Osteocyte (in vitro differentiated cells): ENCODE results near the gene IMMP2L. TPM values are rescaled to one million over a fixed set of nuclear protein-coding genes. Genes with fewer than 3 reads are reported as not detected.
"Not testable (repeated sequence)": the region's sequence is repeated elsewhere in the genome, so short reads cannot be mapped to it uniquely, and the experiment has no call there.

Experiments
- DNase-seq: peaks from one replicate; pipeline ENCODE4 v3.0.0; 2021; ENCODE audit warnings: mixed read lengths; ENCODE audit not compliant: unreplicated experiment; ENCODE audit errors: extremely low spot score
- H3K27ac Mint-ChIP-seq: one replicate; pipeline ENCODE4 v1.8.0; 2021; ENCODE audit warnings: mild to moderate bottlenecking, mixed read lengths; ENCODE audit not compliant: unreplicated experiment
- H3K27me3 Mint-ChIP-seq: one replicate; pipeline ENCODE4 v1.8.0; 2021; ENCODE audit warnings: mixed read lengths; ENCODE audit not compliant: unreplicated experiment
- H3K36me3 Mint-ChIP-seq: one replicate; pipeline ENCODE4 v1.8.0; 2021; ENCODE audit warnings: mixed read lengths; ENCODE audit not compliant: unreplicated experiment
- H3K4me1 Mint-ChIP-seq: one replicate; pipeline ENCODE4 v1.8.0; 2021; ENCODE audit warnings: mixed read lengths; ENCODE audit not compliant: unreplicated experiment
- H3K4me3 Mint-ChIP-seq: one replicate; pipeline ENCODE4 v1.8.0; 2021; ENCODE audit warnings: mild to moderate bottlenecking, moderate library complexity, mixed read lengths; ENCODE audit not compliant: unreplicated experiment
- H3K9me3 Mint-ChIP-seq: one replicate; pipeline ENCODE4 v1.8.0; 2021; ENCODE audit warnings: mixed read lengths; ENCODE audit not compliant: unreplicated experiment
- CTCF ChIP-seq: fragments of 200-600 bp; sonication (generic); IDR thresholded peaks from 2 replicates; pipeline ENCODE4 v1.5.0; 2021; ENCODE audit warnings: antibody characterized with exemption, mild to moderate bottlenecking, moderate library complexity
- total RNA-seq: library from RNA; stranded (reverse); gene quantifications from 2 replicates; pipeline ENCODE4 v1.2.1, GENCODE V29; 2021

Gene IMMP2L
- total RNA-seq, 1 donor from 2014 or later, result 15.6 TPM

GRCh38 chr7:111272092-111272491 lies 290.2 kb downstream of the IMMP2L start:
- Mint-ChIP-seq H3K27ac (no peak overlapping the region), H3K4me3 (no peak overlapping the region), H3K4me1 (peaks cover 14% of the 10 kb centered on the region), H3K36me3 (no peaks in the 10 kb centered on the region), H3K27me3 (no peaks in the 10 kb centered on the region), H3K9me3 (no peaks in the 10 kb centered on the region)
- no peak for TF ChIP-seq CTCF
- no peak for DNase-seq

- not testable (repeated sequence) for H3K36me3 Mint-ChIP-seq
Measured at GRCh38 chr7:111270794-111271193, 291.5 kb downstream of the IMMP2L start.

GRCh38 chr7:111268941-111269340 lies 293.4 kb downstream of the IMMP2L start:
- Mint-ChIP-seq H3K4me3 (no peak overlapping the region), H3K27me3 (no peaks in the 10 kb centered on the region), H3K27ac (no peak overlapping the region), H3K4me1 (peaks cover 26% of the 10 kb centered on the region), H3K9me3 (no peaks in the 10 kb centered on the region), H3K36me3 (no peaks in the 10 kb centered on the region)
- TF ChIP-seq CTCF, result no peak
- no peak for DNase-seq

More at GRCh38 chr7:111270794-111271193, 291.5 kb downstream of the IMMP2L start:
- H3K27me3 Mint-ChIP-seq, H3K4me3 Mint-ChIP-seq, DNase-seq, H3K27ac Mint-ChIP-seq, H3K9me3 Mint-ChIP-seq: not testable (repeated sequence)
- H3K4me1 Mint-ChIP-seq, result peaks cover 22% of the 10 kb centered on the region

GRCh38 chr7:111266613-111267012 lies 295.7 kb downstream of the IMMP2L start:
- no peak for TF ChIP-seq CTCF
- no peaks in the 10 kb centered on the region for H3K36me3 Mint-ChIP-seq
- no peak for DNase-seq
- H3K4me1 Mint-ChIP-seq, result peaks cover 24% of the 10 kb centered on the region
- H3K9me3 Mint-ChIP-seq, result no peaks in the 10 kb centered on the region
- peak overlapping the region; percentile 55 for H3K27ac Mint-ChIP-seq
- no peaks in the 10 kb centered on the region for H3K27me3 Mint-ChIP-seq
- no peak overlapping the region for H3K4me3 Mint-ChIP-seq

- Mint-ChIP-seq H3K27ac (no peak overlapping the region), H3K9me3 (no peaks in the 10 kb centered on the region), H3K4me1 (peaks cover 32% of the 10 kb centered on the region), H3K36me3 (no peaks in the 10 kb centered on the region), H3K27me3 (no peaks in the 10 kb centered on the region), H3K4me3 (no peak overlapping the region)
- no peak for TF ChIP-seq CTCF
- DNase-seq, result no peak
Measured at GRCh38 chr7:111265394-111265793, 296.9 kb downstream of the IMMP2L start.

GRCh38 chr7:111264981-111265380 lies 297.3 kb downstream of the IMMP2L start:
- H3K4me1 Mint-ChIP-seq, result peaks cover 32% of the 10 kb centered on the region
- no peak overlapping the region for H3K27ac Mint-ChIP-seq
- no peak for TF ChIP-seq CTCF
- no peaks in the 10 kb centered on the region for H3K27me3 Mint-ChIP-seq
- H3K9me3 Mint-ChIP-seq, result no peaks in the 10 kb centered on the region
- H3K4me3 Mint-ChIP-seq, result no peak overlapping the region
- no peaks in the 10 kb centered on the region for H3K36me3 Mint-ChIP-seq
- no peak for DNase-seq
